ENCODE results near the gene GCGR.

The GCGR gene

GRCh38 chr17:81858967-81859905 lies 55.3 kb downstream of the GCGR start:
- Histone ChIP-seq H3K4me2 (ENCODE audit: low read length) (peak overlapping the region; percentile 98), H3K4me3 (ENCODE audit: low read depth, low read length, poor library complexity, severe bottlenecking) (peak overlapping the region; percentile 98), H4K20me1 (ENCODE audit: insufficient read depth, low read length) (no peaks in the 10 kb centered on the region), H3K36me3 (ENCODE audit: insufficient read depth, low read length) (peaks cover 62% of the 10 kb centered on the region), H3F3A (ENCODE audit: insufficient read depth, low read length) (no peaks in the 10 kb centered on the region), H3K4me1 (ENCODE audit: insufficient read depth, low read length, severe bottlenecking) (peaks cover 36% of the 10 kb centered on the region), H3K9me3 (ENCODE audit: low read length) (no peaks in the 10 kb centered on the region), H2AFZ (ENCODE audit: low read length) (no peak overlapping the region), H3K9ac (ENCODE audit: low read length) (peak overlapping the region; percentile 99), H3K27me3 (ENCODE audit: insufficient read depth, low read length) (no peaks in the 10 kb centered on the region), H3K9me2 (ENCODE audit: low read depth, low read length) (no peaks in the 10 kb centered on the region), H3K79me2 (ENCODE audit: insufficient read depth, low read length) (peaks cover 32% of the 10 kb centered on the region), H3K27ac (ENCODE audit: low read depth, low read length, poor library complexity, severe bottlenecking) (no peak overlapping the region)
- TF ChIP-seq EZH2 (IDR thresholded peaks at IDR 0.05; ENCODE audit: borderline replicate concordance, low read length) (no peak), CTCF (IDR thresholded peaks at IDR 0.05; ENCODE audit: low read length) (no peak)

DNA sequence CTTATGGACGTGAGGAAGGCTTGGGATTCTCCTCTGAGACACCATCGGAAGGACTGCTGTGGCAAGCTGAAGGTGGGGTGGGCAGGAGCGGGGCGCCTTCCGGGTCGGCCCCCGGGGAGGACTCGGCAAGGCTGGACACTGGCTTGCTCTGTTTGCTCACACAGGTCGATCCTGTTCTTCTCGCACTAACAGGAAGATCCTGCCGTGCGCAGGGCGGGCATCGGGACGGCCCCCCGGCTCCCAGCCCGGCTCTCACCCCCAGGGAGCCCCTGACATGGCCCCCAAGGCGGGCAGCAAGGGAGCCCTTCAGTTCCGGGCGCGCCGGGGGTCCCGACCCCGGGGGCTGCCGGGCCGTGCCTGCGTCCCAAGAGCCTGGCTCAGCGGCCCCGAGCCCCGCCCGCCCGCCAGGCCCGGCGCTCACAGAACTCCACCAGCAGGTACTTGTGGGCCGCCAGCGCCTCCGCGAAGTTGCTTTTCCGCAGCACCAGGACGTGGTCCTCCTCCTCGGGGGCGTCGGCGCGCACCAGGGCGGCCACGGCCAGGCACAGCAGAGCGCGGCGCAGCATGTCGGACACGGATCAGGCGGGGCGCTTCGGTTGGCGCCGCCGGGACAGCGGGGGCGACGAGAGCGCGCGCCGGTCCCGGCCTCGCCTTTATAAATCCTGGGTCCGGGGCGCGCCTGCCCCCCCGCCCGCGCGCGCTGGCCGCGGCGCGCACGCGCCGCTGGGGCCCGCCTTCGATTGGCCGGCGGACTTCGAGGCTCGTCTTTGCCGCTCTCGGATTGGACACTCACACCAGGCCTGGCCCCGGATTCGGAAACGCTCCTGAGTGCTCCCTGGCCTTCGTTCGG lies 56.2 kb downstream of the GCGR start, which contains the start of gene P4HB:
Gene P4HB (minus strand): TSS at position 630 of the 850 bp plus-strand sequence. CDS start 64 bp downstream, at position 566.
- Histone ChIP-seq H3K27me3 (ENCODE audit: insufficient read depth, low read length) (no peaks in the 10 kb centered on the region), H3K9me2 (ENCODE audit: low read depth, low read length) (no peaks in the 10 kb centered on the region), H3K9ac (ENCODE audit: low read length) (peak within 1 kb of the TSS; percentile 99), H3K4me3 (ENCODE audit: low read depth, low read length, poor library complexity, severe bottlenecking) (peak within 1 kb of the TSS; percentile 98), H3F3A (ENCODE audit: insufficient read depth, low read length) (no peaks in the 10 kb centered on the region), H3K36me3 (ENCODE audit: insufficient read depth, low read length) (peaks cover 54% of the 10 kb centered on the region), H3K4me2 (ENCODE audit: low read length) (peak within 1 kb of the TSS; percentile 98), H4K20me1 (ENCODE audit: insufficient read depth, low read length) (no peaks in the 10 kb centered on the region), H3K4me1 (ENCODE audit: insufficient read depth, low read length, severe bottlenecking) (peaks cover 36% of the 10 kb centered on the region), H2AFZ (ENCODE audit: low read length) (no peak within 1 kb of the TSS), H3K79me2 (ENCODE audit: insufficient read depth, low read length) (peaks cover 32% of the 10 kb centered on the region), H3K9me3 (ENCODE audit: low read length) (no peaks in the 10 kb centered on the region), H3K27ac (ENCODE audit: low read depth, low read length, poor library complexity, severe bottlenecking) (peak within 1 kb of the TSS; percentile 47)
- TF ChIP-seq CTCF (IDR thresholded peaks at IDR 0.05; ENCODE audit: low read length), result no peak
- no peak for TF ChIP-seq EZH2 (IDR thresholded peaks at IDR 0.05; ENCODE audit: borderline replicate concordance, low read length)

- Histone ChIP-seq H2AFZ (ENCODE audit: low read length) (no peak overlapping the region), H3K27me3 (ENCODE audit: insufficient read depth, low read length) (no peaks in the 10 kb centered on the region), H3K9me2 (ENCODE audit: low read depth, low read length) (no peaks in the 10 kb centered on the region), H3K9ac (ENCODE audit: low read length) (peak overlapping the region; percentile 67), H4K20me1 (ENCODE audit: insufficient read depth, low read length) (no peaks in the 10 kb centered on the region), H3F3A (ENCODE audit: insufficient read depth, low read length) (no peaks in the 10 kb centered on the region), H3K36me3 (ENCODE audit: insufficient read depth, low read length) (peaks cover 54% of the 10 kb centered on the region), H3K79me2 (ENCODE audit: insufficient read depth, low read length) (peaks cover 32% of the 10 kb centered on the region), H3K27ac (ENCODE audit: low read depth, low read length, poor library complexity, severe bottlenecking) (peak overlapping the region; percentile 47), H3K4me1 (ENCODE audit: insufficient read depth, low read length, severe bottlenecking) (peaks cover 43% of the 10 kb centered on the region), H3K4me3 (ENCODE audit: low read depth, low read length, poor library complexity, severe bottlenecking) (peak overlapping the region; percentile 66), H3K9me3 (ENCODE audit: low read length) (no peaks in the 10 kb centered on the region), H3K4me2 (ENCODE audit: low read length) (peak overlapping the region; percentile 59)
- no peak for TF ChIP-seq EZH2 (IDR thresholded peaks at IDR 0.05; ENCODE audit: borderline replicate concordance, low read length)
- TF ChIP-seq CTCF (IDR thresholded peaks at IDR 0.05; ENCODE audit: low read length), result no peak
Observed at GRCh38 chr17:81860756-81861568, 57.0 kb downstream of the GCGR start.

All from OCI-LY1 (cell line).